Kidney (tissue), 14 donors: ENCODE measurements around the gene CBLB. TPM values are rescaled to one million over a fixed set of nuclear protein-coding genes. Genes with fewer than 3 reads are reported as not detected.

Experiments used
- DNase-seq, 5 donors: peaks; one replicate each; pipeline ENCODE4 v3.0.0-alpha.2; 2013 to 2020
- FAIRE-seq: peaks from 2 replicates; lab custom pipeline; 2012; peaks lifted over from hg19 to GRCh38; lab: Jason Lieb, UNC
- H3K27ac ChIP-seq, 2 donors: one replicate each; pipeline ENCODE4 v1.7.0; 2013; ENCODE audit warnings: low read depth in 2 of 2, low read length in 2 of 2, inconsistent platforms in 1 of 2
- H3K27me3 ChIP-seq: one replicate; pipeline ENCODE4 v1.7.1; 2013; ENCODE audit warnings: low read length, inconsistent platforms; ENCODE audit not compliant: control insufficient read depth, insufficient read depth
- H3K36me3 ChIP-seq, 3 donors: one replicate each; pipeline versions ENCODE4 v1.7.0 to v1.7.1; 2013; ENCODE audit warnings: low read length in 3 of 3, control low read depth in 1 of 3, inconsistent platforms in 1 of 3; ENCODE audit not compliant: insufficient read depth in 3 of 3, control insufficient read depth in 2 of 3
- H3K4me1 ChIP-seq, 3 donors: one replicate each; pipeline versions ENCODE4 v1.7.0 to v1.7.1; 2013; ENCODE audit warnings: low read length in 3 of 3, inconsistent platforms in 1 of 3, low read depth in 1 of 3; ENCODE audit not compliant: control insufficient read depth in 2 of 3, insufficient read depth in 2 of 3
- H3K4me3 ChIP-seq, 3 donors: one replicate each; pipeline versions ENCODE4 v1.7.0 to v1.8.1; 2013; ENCODE audit warnings: low read length in 3 of 3, control low read depth in 1 of 3, inconsistent platforms in 1 of 3
- H3K9ac ChIP-seq, 3 donors: one replicate each; pipeline versions ENCODE4 v1.7.0 to v1.7.1; 2013; ENCODE audit warnings: low read length in 3 of 3, control low read depth in 1 of 3, inconsistent platforms in 1 of 3
- H3K9me3 ChIP-seq, 3 donors: one replicate each; pipeline versions ENCODE4 v1.7.0 to v1.7.1; 2013; ENCODE audit warnings: low read length in 3 of 3, control low read depth in 1 of 3, inconsistent platforms in 1 of 3; ENCODE audit not compliant: control insufficient read depth in 2 of 3, insufficient read depth in 1 of 3
- CTCF ChIP-seq: IDR thresholded peaks from 3 replicates; pipeline ENCODE4 v1.5.1; 2012; ENCODE audit warnings: mild to moderate bottlenecking, moderate library complexity, borderline replicate concordance; ENCODE audit not compliant: insufficient read depth; ENCODE audit errors: extremely low read depth
- intact Hi-C: fragments of 100-400 bp; cut with DNase I; formaldehyde crosslinking; loops from one replicate; pipeline ENCODE4 v1.11.1; 2022
- polyA plus RNA-seq: library from polyadenylated mRNA; stranded (reverse); fragments of 350-450 nt; fragmentation: Illumina TruSeq; extraction: RNeasy Lipid Tissue Mini Kit (QIAGEN cat#74804); gene quantifications from one replicate; pipeline ENCODE4 v1.2.3, GENCODE V29; 2014; ENCODE audit warnings: low read depth, low replicate concordance; ENCODE audit not compliant: insufficient read depth
- total RNA-seq: library from RNA; stranded (reverse); fragmentation: NEBNext Ultra II Directional; extraction: Animal tissue kit (Norgen Biotek cat#: 25700); gene quantifications from one replicate; pipeline ENCODE4 v1.2.1, GENCODE V29; 2021
- donor health status: control.
- donor health status: control.
- donor health status: control.
- donor health status: control.
- donor health status: control.
- donor health status: DM: yes; HTN: yes; CAD: no.
- donor health status: Normal renal cell carcinoma (clear cell type).

The CBLB gene
- total and polyA plus RNA-seq, 2 donors from 2014 or later = 7.7 to 48.4 TPM

GRCh38 chr3:105616374-105617121, 252.3 kb downstream of the CBLB start:
- Histone ChIP-seq H3K4me1 (no peaks in the 10 kb centered on the region), H3K4me3 (no peak overlapping the region), H3K9ac (no peak overlapping the region), H3K36me3 (no peaks in the 10 kb centered on the region), H3K27me3 (no peaks in the 10 kb centered on the region), H3K27ac (no peak overlapping the region), H3K9me3 (no peaks in the 10 kb centered on the region)
- TF ChIP-seq CTCF = no peak
- DNase-seq (no peak), FAIRE-seq (no peak)
- intact Hi-C loops = no loop called here

GRCh38 chr3:105615814-105616213, 253.0 kb downstream of the CBLB start:
- Histone ChIP-seq H3K9me3 (no peaks in the 10 kb centered on the region), H3K4me3 (no peak overlapping the region), H3K27me3 (no peaks in the 10 kb centered on the region), H3K9ac (no peak overlapping the region), H3K36me3 (no peaks in the 10 kb centered on the region), H3K4me1 (no peaks in the 10 kb centered on the region), H3K27ac (no peak overlapping the region)
- intact Hi-C loops = no loop called here
- no peak for TF ChIP-seq CTCF
- FAIRE-seq (no peak), DNase-seq (no peak)

GRCh38 chr3:105614288-105615030, 254.4 kb downstream of the CBLB start:
- Histone ChIP-seq H3K9me3 (no peaks in the 10 kb centered on the region), H3K4me3 (no peak overlapping the region), H3K27ac (no peak overlapping the region), H3K9ac (no peak overlapping the region), H3K27me3 (no peaks in the 10 kb centered on the region), H3K4me1 (no peaks in the 10 kb centered on the region), H3K36me3 (no peaks in the 10 kb centered on the region)
- DNase-seq (no peak), FAIRE-seq (no peak)
- intact Hi-C loops = no loop called here
- TF ChIP-seq CTCF = no peak
